NCI-H524 treated with DMSO at 0.1 percent for 48 hours (cell line): ENCODE data around the gene SPATA20.

Experiments
- DNase-seq: peaks from one replicate; lab custom pipeline; 2025; lab: John Stamatoyannopoulos, UW

The SPATA20 gene

DNA sequence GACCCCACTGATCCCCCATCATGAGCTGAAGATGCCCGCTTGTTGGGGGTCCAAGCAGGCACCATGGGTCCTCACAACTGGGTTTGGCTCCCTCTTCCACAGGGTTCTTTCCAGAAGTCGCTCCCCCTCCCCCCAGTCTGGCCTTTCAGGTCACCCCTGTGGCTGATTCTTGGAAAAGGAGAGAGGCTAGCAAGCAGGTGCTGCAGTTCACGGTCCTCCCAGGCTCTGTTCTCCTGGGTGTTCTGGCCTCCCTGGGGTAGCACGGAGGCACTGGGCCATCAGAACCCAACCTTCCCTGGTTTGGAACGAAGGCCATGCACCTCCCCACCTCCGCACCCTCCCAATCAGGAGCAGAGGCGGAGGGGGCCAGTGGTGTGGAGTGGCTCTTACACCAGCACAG lies 32.4 kb downstream of the SPATA20 start:
- DNase-seq = no peak

DNA sequence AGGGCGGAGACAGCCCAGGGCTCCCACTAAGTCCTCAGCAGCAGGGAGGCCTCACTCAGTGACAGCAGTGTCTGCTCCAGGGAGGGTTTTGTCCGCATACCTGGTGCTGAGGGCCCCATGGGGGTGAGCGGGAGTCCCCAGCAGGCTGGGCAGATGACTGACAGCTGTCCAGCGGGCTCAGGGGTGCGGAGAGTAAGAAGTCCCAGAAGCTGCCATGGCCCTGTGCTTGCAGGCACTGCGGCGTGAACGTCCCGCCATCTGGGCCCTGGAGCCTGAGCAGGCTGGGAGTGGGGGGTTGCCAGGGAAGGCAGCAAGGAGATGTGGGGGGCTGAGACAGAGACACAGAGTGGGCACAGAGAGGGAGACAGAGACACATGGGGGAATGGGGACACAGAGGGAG lies 33.7 kb downstream of the SPATA20 start:
- DNase-seq = no peak

- DNase-seq = no peak
Observed at GRCh38 chr17:50581316-50581715, 34.3 kb downstream of the SPATA20 start.

DNA sequence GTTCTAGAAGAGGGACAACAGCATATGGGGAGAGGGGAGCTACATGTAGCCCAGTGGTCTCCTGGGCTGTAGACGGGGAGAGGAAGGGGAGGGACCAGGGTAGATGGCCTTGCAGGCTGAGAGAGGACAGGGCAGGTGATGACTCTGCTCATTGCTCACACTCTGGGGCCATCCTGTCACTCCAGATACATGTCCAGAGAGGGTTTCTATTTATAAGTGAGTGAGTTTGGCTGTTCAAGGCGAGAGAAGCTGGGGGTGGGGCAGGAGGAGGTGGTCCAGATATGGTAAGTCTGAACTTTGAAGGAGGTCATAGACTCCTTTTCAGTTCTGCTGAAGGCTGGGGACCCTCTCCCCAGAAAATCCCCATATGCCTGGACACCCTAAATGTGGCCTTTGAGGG lies 35.8 kb downstream of the SPATA20 start:
- no peak for DNase-seq

DNA sequence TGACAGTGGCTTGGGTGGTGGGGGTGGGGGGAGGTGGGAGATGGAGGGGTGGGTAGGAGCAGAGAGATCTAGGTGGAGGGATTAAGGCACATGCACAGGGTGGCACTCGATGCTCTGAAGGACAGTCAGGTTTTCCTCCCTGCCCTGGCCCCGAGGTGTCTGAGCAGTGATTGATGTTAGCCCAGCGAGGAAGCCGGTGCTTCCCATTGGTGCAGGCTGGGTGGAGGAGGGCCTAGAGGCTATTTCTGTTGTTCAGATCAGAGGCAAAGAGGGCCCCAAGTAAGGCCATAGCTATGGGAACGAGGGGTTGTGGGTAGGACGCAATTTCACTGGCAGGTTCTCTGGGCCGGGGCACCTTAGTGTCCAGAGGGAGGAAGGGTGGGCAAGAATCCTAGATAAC lies 36.7 kb downstream of the SPATA20 start:
- no peak for DNase-seq

GRCh38 chr17:50584116-50584515 lies 37.1 kb downstream of the SPATA20 start:
- no peak for DNase-seq

DNA sequence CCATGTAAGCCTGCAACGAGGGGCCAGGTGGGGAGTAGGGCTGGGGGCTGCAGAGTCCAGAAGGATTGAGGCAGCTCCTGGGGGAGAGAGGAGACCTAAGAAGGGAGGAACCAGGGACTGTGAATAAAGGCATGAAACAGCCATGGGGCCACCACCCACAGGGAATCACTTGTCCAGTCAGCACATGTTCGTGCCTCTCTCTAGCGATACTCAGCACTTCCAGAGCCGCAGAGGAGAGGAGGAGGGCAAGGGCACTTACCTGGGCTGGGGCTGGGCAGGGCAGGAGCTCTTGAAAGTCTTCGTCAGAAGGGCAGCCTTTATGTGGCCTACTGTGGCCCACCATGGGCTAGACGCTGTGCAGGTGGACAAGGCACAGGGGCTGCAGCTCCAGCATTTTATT lies 37.8 kb downstream of the SPATA20 start:
- DNase-seq = no peak

GRCh38 chr17:50585346-50585745 lies 38.4 kb downstream of the SPATA20 start:
- DNase-seq = no peak

- no peak for DNase-seq
Observed at GRCh38 chr17:50585891-50586290, 38.9 kb downstream of the SPATA20 start.

- no peak for DNase-seq
Observed at GRCh38 chr17:50586421-50587247, 39.7 kb downstream of the SPATA20 start.

DNA sequence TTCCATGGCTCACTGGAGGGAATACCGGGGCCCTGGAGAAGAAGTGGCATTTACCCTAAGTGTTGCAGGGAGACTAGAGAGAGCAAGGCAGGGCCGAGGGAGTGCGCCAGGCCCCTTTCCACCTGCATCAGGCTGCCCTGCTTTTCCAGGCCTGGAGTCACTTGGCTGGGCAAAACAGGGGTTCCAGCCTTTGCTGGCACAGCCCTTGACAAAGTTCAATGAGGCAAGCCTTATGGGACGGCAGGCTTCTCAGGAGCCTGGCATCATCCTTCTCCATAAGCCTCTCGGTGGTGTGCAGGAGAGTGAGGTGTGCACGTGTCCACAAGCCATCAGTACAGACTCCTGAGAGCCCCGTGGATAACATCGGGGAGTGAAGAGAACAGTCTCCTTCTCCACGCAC lies 40.6 kb downstream of the SPATA20 start:
- DNase-seq = no peak

- no peak for DNase-seq
Observed at GRCh38 chr17:50588391-50589049, 41.5 kb downstream of the SPATA20 start.

- no peak for DNase-seq
Observed at GRCh38 chr17:50589095-50589705, 42.2 kb downstream of the SPATA20 start.

DNA sequence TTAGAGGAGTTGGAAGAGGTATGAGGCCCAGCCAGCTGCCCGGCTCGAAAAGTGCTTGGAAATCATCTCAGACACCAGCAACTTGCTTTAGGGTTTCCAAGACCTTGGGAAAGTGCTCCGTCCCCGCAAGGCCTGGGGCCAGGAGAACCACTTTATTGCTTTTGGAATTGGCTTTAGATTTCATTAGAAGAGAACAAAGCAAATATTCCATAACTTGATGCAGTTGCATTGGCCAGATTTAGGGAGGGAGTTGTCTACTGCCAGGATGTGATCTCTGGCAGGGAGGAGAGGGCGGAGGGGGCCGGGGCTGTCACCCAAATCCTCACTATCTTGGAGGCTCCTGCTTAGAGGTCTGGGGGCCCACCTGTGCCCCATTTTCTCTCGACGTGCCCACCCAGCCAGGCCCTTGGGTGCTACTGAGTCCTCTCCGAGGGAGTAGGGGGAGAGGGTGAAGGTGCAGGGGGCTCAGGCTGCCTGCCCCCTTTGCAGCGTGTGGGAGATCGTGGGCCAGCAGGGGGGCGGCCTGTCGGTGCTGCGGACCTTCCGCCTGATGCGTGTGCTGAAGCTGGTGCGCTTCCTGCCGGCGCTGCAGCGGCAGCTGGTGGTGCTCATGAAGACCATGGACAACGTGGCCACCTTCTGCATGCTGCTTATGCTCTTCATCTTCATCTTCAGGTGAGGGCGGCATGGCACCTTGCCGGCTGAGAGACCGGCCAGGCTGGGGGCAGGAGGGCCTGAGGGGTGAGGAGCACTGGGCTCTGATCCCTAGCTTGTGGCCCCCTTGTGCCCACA lies 44.2 kb downstream of the SPATA20 start:
- no peak for DNase-seq

GRCh38 chr17:50593321-50593720 lies 46.3 kb downstream of the SPATA20 start:
- peak; percentile 91 for DNase-seq

DNA sequence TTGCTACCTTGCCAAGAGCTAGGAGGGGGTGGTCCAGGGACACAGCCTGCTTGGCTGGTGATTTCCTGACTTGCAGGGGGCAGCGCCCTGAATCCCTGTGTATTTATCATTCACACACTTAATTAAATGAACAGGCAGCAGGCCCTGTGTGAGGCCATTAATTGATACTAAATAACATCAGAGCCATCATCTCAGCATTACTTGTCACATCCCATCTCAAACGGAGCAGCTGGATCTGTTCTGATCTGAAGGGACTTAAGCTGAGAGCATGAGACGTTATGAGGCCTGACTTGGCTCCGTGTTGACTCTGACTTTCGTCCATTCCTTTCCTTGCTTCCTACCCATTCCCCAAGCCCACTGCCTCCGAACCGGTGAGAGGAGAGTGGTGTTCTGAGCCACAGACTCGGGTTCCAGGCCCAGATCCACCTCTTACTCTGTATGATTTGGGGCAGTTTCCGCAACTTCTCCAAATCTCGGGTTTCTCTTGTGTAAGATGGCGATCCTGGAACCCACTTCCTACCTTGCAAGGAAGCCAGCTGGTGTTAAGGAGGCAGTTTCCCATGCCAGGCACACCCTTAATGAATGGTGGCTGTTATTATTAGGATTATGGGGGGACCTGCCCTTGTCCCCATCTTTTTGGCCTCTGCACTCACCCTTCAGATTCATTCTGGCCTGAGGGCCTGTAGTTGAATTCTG lies 47.3 kb downstream of the SPATA20 start:
- DNase-seq = no peak

DNA sequence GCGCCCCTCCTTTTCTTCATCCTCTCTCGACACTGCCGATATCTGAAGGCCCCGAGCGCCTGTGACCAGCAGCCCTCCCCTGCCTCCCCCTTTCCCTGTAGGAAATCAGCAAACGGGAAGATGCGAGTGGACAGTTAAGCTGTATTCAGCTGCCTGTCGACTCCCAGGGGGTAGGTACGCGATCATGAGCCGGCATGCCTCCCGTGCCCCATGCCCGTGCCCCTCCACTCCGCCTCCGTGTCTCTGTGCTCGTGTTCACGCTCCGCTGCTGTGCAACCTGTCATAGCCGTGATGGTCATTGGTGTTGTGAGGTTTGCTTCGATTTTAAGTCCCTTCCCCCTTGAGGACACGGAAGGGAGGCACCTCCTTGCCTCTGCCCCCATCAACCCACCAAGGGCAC lies 47.9 kb downstream of the SPATA20 start:
- no peak for DNase-seq

DNA sequence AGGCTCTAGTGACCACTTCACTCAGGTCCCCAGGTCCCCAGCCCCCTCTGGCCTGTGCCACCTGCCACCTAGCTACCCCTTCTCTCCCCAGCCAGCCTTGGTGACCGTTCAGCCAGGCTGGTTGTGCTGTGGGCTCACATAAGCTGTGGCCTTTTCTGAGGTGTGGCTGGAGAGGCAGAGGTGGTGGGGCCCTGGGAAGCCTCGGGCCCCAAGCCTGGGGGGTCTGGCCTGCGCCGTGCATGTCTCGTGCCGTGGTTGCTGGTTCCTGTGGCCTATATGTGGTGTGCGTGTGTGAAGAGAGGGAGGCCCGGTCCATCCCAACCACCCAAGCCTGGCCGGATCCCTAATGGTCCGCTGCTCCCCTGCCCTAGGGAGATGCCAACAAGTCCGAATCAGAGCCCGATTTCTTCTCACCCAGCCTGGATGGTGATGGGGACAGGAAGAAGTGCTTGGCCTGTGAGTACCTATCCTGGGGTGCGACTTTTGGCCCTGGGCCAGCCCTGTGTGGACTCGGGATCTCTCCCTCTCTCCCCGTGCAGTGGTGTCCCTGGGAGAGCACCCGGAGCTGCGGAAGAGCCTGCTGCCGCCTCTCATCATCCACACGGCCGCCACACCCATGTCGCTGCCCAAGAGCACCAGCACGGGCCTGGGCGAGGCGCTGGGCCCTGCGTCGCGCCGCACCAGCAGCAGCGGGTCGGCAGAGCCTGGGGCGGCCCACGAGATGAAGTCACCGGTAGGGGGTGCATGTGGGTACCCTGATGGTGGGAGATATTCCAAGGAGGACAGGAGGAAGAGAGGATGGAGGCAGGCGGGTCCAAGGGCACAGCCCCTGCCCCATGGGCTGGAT lies 49.4 kb downstream of the SPATA20 start:
- no peak for DNase-seq

DNA sequence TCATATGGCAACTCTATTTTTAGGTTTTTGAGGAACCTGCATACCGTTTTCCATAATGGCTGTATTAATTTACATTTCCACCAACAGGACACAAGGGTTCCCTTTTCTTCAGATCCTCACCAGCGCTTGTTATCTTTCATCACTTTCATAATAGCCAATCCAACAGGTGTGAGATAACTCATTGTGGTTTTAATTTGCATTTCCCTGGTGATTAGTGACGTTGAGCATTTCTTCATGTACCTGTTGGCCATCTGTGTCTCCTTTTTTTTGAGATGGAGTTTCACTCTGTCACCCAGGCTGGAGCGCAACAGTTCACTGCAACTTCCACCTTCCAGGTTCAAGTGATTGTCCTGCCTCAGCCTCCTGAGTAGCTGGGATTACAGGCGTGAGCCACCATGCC lies 51.5 kb downstream of the SPATA20 start:
- DNase-seq = no peak

GRCh38 chr17:50599606-50600005 lies 52.6 kb downstream of the SPATA20 start:
- no peak for DNase-seq

GRCh38 chr17:50601823-50602375 lies 54.9 kb downstream of the SPATA20 start:
- DNase-seq = no peak
